Panc1 (cell line): ENCODE data around the gene HCN4.
"Not testable (repeated sequence)": the region's sequence is repeated elsewhere in the genome, so short reads cannot be mapped to it uniquely, and the experiment has no call there.

Experiments
- POLR2AphosphoS5 ChIP-seq: IDR thresholded peaks from 2 replicates; pipeline ENCODE4 v1.6.1; 2012; ENCODE audit warnings: mild to moderate bottlenecking, low read depth, low read length, moderate library complexity
- TF ChIP-seq, protein P1 (sequence below): fragments of 450-650 bp; IDR thresholded peaks from 2 replicates; pipeline ENCODE4 v1.5.1; 2017; ENCODE audit warnings: mild to moderate bottlenecking
- TF ChIP-seq, protein P2 (sequence below), 2 experiments: IDR thresholded peaks; 2 replicates each; pipeline ENCODE4 v1.6.1; 2011 to 2012; ENCODE audit warnings: low read depth in 2 of 2, control low read depth in 1 of 2, low read length in 1 of 2, mild to moderate bottlenecking in 1 of 2, moderate library complexity in 1 of 2; ENCODE audit not compliant: insufficient read depth in 1 of 2

DNA sequence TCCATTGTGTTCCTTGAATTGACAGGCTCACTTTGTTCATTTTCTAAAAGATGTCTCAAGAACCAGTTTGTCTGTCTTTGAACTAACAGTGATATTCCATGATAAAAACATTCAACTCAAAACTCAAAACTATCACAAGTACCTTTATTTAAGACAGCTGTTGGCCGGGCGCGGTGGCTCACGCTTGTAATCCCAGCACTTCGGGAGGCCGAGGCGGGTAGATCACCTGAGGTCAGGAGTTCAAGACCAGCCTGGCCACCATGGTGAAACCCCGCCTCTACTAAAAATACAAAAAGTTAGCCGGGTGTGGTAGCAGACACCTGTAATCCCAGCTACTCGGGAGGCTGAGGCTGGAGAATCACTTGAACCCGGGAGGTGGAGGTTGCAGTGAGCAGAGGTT, 68.5 kb downstream of the HCN4 start:
- TF ChIP-seq, protein P1, sequence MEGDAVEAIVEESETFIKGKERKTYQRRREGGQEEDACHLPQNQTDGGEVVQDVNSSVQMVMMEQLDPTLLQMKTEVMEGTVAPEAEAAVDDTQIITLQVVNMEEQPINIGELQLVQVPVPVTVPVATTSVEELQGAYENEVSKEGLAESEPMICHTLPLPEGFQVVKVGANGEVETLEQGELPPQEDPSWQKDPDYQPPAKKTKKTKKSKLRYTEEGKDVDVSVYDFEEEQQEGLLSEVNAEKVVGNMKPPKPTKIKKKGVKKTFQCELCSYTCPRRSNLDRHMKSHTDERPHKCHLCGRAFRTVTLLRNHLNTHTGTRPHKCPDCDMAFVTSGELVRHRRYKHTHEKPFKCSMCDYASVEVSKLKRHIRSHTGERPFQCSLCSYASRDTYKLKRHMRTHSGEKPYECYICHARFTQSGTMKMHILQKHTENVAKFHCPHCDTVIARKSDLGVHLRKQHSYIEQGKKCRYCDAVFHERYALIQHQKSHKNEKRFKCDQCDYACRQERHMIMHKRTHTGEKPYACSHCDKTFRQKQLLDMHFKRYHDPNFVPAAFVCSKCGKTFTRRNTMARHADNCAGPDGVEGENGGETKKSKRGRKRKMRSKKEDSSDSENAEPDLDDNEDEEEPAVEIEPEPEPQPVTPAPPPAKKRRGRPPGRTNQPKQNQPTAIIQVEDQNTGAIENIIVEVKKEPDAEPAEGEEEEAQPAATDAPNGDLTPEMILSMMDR, result not testable (repeated sequence)
- TF ChIP-seq POLR2AphosphoS5, result not testable (repeated sequence)
- TF ChIP-seq, protein P2, sequence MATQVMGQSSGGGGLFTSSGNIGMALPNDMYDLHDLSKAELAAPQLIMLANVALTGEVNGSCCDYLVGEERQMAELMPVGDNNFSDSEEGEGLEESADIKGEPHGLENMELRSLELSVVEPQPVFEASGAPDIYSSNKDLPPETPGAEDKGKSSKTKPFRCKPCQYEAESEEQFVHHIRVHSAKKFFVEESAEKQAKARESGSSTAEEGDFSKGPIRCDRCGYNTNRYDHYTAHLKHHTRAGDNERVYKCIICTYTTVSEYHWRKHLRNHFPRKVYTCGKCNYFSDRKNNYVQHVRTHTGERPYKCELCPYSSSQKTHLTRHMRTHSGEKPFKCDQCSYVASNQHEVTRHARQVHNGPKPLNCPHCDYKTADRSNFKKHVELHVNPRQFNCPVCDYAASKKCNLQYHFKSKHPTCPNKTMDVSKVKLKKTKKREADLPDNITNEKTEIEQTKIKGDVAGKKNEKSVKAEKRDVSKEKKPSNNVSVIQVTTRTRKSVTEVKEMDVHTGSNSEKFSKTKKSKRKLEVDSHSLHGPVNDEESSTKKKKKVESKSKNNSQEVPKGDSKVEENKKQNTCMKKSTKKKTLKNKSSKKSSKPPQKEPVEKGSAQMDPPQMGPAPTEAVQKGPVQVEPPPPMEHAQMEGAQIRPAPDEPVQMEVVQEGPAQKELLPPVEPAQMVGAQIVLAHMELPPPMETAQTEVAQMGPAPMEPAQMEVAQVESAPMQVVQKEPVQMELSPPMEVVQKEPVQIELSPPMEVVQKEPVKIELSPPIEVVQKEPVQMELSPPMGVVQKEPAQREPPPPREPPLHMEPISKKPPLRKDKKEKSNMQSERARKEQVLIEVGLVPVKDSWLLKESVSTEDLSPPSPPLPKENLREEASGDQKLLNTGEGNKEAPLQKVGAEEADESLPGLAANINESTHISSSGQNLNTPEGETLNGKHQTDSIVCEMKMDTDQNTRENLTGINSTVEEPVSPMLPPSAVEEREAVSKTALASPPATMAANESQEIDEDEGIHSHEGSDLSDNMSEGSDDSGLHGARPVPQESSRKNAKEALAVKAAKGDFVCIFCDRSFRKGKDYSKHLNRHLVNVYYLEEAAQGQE (IDR thresholded peaks at IDR 0.05; ENCODE audit: insufficient read depth in 1 of 2, low read depth in 2 of 2, low read length in 1 of 2), result not testable (repeated sequence)
